GM04503 (cell line): ENCODE results near the gene FOXL1.

Experiments used
- DNase-seq: peaks from one replicate; pipeline ENCODE4 v3.0.0-alpha.2; 2012; ENCODE audit warnings: low read depth

FOXL1 gene

GRCh38 chr16:86568677-86569623 is 9.4 kb upstream of the FOXL1 start:
- no peak for DNase-seq

DNA sequence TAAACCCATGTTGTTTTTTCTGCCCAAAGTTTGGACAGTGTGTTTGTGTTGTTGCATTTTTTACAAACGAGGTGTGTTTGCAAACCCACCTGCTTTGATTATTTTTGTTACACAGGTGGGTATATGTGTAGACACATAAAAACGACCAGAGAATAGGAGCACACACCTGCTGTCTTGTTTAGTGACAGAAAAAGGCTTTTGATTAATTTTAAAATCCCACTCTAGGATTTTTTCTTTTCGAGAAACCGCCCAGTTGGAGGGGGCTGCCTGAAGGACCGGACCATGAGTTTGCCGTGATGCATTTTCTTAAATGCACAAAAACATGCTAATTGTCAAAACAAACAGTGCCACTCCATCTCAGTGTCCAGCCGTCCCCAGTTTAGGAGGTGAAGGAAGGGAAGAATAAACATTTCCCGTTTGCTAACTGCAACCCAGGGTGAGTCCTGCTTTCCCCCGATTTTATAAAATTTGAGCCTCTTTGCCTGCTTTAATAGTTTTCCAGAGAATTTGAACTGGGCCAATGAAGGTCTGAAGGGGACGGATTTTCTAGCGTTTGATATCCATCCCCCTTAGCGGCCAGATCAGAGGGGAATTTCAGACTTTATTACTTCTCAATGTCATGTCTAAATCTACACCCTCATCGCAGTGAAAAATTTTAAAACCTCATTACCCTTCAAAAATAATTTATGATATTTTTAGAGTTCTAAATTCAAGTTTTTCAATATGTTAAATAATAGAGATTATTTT is 8.5 kb upstream of the FOXL1 start:
- no peak for DNase-seq

DNA sequence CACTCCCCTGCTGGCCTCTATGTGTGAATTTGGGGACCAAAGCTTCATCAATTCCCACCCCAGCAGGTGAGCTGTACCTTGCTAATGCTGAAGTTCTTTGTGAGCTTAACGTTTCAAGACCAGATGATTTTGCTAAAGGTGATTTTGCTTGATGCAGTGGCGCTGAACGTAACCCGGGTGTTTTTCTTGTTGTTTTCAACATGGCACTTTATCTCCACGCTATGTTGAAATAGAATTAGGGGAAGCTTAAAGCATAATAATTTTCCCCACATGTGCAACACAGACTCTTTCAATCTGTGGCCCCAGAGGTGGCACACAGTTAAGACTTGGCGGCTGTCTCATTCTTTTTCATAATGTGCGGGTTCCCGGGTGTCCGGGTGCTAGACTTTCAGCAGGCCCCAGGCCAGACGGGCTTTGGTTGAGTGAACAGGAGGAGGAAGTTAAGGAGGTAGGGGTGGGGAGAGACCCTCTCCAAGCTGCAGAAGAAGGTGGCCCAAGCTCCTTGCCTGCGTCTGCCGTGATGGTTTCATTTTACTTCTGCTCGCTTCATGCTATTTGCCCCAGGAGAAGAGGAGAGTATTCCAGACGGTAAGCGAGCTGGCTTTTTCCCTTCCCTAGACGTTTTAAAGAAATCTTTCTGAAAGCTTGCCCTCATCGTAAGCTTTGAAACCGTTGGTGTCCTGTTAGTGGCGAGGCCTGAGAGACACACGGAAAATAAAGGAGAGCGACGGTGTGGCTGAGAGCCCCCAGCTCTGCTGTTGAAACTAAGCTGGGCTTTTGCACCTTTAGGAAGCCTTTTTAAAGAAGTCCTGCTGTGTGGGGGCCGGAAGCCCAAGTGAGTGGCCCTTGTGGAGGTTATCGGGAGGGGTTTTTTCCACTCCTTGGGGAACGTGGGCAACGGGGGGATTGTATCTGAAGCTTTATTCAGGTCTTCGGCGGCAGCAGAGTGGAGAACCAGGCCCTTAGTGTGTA is 7.5 kb upstream of the FOXL1 start:
- DNase-seq: no peak

GRCh38 chr16:86571530-86571915 is 6.8 kb upstream of the FOXL1 start:
- no peak for DNase-seq

DNA sequence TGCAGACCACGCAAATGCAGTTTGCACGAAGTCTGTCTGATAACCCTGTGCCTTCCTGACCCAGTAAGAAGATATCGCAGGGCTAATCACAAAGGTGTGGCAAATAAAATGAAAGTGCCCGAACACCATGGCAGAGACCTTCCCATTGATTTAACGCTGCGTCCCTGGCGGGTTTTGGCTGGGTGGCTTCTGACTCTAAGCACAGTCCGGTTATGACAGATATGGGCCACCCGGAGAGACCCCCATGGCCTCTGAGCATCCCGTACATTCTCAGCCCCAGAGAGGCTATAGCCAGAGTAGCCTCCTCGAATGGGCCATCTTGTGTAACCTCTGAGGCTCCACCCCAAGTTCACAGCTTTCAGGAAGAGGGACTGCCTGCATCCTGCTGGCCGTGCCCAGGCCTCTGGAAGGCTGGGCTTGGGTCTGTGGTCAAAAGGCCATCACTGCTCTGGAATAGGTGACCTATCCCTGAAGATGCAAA is 6.3 kb upstream of the FOXL1 start:
- no peak for DNase-seq

DNA sequence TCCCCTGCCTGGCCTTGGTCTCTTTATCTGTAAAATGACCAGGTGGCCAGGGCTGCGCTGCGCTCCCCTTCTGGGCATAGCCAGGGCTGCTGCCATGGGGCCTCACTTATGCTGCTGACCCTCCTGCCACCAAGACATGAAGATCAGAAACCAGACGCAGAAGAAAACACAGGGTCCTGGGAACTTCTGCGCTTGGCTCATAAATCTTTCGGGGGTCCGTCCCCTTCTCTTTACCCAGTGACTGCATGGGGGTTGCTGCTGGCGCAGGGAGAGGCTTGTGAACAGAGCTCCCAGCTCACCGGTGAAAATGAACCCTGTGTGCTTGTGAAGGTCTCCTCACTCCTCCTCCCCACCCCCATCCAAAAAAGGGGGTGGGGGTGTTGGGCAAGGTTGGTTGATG is 5.7 kb upstream of the FOXL1 start:
- no peak for DNase-seq

DNA sequence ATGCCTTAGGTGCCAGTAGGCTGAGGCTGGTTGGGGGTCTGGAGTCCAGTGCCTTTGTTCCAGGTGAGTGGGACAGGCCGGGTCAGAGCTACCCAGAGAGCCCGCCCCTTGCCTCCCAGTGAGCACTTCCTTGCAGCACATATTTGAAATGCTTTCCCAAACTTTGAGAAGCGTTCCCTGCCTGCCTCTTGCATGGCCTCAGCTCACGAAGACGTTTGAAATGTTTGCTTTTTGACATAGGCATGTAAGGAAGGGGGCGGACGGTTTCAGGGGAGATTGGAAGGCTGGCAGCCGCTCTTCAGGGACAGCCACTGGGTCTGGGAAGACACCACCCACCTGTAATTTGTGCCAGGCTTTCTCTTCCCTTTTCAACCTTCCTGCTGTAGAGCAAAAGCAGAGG is 5.1 kb upstream of the FOXL1 start:
- no peak for DNase-seq

GRCh38 chr16:86573646-86574508 is 4.5 kb upstream of the FOXL1 start:
- no peak for DNase-seq

DNA sequence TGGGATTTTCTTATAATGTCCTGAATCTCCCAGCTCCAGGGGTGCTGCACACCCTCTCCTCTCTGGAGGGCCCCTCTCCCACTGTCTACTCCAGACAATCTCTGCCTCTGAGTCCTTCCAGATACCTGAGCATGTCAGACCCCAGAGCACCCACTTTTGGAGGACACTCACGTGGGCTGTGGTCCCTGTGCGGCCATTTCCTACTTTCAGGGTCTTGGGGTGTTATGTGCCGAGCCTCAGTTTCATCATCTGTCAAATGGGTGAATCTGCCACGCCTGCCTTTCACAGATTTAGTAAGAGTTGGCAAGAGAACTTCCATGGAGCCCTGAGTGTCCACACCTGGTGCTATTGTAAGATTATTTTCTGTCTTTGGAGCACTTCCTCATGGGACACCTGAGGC is 3.7 kb upstream of the FOXL1 start:
- no peak for DNase-seq

DNA sequence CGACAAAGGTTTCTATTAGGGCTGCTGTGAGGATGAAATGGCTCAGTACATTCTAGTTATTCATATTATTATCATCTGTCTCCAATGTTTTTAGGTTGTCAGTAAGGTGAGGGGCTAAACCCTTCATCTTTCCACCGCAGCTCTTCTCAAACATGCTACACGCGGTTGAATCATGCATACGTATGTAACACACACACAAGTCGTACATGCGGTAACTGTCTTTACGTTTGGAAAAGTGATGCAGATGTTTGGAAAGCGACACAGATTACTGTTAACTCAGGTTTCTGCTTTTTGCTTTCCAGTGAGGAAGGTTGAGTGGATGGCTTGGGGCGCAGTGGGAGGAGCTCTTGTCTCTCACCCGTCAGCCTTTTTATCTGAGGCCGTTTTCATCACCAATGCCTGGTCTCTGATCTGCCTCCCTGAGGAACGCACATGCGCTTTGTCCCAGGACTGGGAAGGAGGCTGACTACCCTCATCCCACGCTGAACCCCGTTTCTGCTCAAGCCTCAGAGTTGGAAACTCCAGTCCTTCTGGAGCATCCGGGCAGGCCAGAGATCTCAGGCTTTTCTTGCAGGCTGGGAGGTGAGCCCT is 3.2 kb upstream of the FOXL1 start:
- DNase-seq: no peak

DNA sequence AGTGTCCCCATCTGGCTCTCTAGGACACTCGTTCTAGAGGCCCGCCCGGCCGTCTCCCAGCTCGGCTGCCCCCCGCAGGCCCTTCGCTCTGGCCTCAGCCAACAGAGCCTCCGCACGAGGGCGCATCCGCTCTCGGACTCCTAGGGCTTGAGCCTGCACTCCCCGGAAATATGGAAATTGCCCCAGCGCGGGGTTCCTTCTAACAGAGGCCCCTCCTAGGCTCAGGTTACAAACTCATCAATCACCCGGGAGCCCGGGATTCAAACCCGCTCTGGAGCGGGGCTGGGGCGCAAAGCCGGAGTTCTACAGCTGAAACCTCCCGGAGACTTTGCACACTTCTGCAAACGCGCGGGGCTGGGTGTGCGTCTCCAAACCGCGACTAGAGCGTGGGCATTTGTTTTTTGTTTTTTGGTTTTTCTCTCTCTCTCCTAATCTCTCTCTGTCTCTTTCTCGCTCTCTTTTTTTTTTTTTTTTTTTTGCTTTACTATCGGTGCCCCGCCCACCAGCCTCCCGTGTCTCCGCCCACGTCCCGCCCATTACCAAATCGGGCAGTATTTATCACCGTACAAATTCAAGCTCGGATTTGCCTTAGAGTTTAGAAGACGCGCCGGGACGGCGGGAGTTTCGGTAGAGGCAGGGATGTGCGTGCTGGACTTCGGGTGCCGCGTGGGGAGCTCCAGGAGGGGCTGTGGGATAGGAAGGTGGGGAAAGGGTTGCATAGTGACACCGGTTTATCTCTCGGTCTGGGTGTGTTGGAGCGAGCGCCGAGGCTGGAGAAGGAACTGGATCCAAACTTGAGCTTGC is 2.4 kb upstream of the FOXL1 start:
- peak; percentile 37 for DNase-seq

- DNase-seq: no peak
These were observed 1.6 kb upstream of the FOXL1 start for GRCh38 chr16:86576591-86577313.

DNA sequence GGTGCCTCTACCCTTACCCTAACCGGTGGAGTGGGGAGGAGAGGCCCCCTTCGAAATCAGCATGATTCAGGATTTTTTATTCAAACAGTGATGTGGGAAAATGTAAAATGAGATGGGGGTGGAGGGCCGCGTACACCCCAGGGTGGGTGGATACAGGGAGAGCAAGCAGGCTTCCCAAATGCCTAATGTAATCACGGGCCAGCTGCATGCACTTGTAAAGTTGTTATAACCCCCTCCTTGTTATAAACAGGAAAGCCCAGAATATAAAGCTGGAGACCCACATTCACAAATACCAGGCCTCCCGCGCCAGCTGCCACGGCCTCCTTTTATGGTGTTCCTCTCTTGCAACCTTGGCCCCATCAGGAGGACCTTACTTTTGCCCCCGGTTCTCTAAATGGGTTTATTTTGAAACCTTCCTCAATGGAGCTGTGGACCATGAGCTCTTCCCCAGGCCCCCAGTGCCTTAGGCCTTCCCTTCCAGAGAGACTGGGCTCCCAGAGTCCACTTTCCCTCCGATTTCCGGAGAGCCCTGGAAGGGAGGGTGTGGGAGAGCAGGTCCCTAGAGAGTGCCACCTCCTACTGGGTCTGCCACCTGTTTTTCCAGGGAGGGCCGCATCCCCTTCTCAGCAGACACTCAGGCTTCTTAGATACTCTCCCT is 906 bp upstream of the FOXL1 start:
- DNase-seq: no peak

- no peak for DNase-seq
These were observed 390 bp downstream of the FOXL1 start for GRCh38 chr16:86578611-86579267.

DNA sequence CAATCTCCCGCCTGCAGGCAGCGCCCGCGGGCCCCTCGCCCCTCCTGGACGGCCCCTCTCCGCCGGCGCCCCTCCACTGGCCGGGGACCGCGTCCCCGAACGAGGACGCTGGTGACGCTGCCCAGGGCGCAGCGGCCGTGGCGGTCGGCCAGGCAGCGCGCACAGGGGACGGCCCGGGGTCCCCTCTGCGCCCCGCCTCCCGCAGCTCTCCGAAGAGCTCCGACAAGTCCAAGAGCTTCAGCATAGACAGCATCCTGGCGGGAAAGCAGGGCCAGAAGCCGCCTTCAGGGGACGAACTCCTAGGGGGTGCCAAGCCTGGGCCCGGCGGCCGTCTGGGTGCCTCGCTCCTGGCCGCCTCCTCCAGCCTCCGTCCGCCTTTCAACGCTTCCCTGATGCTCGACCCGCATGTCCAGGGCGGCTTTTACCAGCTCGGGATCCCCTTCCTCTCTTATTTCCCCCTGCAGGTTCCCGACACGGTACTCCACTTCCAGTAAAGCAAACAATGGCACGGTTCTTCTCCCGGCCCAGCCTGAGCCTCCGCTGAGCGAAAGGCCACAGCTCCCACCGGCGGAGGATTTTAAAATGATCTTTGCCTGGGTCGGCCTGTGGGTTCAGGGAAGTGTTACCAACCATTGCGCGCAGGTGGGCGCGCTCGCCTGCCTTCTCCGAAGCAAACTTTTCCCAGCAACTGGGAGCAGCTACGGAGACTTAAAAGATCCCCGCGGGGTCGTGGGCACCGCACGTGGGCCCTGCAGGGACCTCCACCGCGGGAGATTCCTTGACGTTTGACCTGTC is 1.1 kb downstream of the FOXL1 start:
- no peak for DNase-seq

GRCh38 chr16:86580063-86580790 is 1.9 kb downstream of the FOXL1 start:
- DNase-seq: no peak
